Measurements from ENCODE around the gene TMEM255B.
"Not testable (repeated sequence)": the region's sequence is repeated elsewhere in the genome, so short reads cannot be mapped to it uniquely, and the experiment has no call there.

DNA sequence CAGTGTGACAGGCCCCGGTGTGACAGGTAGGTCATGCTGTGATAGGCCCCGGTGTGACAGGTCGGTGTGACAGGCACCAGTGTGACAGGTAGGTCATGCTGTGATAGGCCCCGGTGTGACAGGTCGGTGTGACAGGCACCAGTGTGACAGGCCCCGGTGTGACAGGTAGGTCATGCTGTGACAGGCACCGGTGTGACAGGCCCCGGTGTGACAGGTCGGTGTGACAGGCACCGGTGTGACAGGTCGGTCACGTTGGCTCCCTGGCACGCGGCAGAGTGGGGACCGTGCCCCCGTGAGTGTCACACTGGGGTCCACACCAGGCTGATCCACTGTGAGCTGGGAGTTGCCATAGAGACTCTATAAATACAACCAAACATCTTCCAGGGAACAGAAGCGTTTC lies 75.0 kb downstream of the TMEM255B start:
- TF ChIP-seq, protein P1, sequence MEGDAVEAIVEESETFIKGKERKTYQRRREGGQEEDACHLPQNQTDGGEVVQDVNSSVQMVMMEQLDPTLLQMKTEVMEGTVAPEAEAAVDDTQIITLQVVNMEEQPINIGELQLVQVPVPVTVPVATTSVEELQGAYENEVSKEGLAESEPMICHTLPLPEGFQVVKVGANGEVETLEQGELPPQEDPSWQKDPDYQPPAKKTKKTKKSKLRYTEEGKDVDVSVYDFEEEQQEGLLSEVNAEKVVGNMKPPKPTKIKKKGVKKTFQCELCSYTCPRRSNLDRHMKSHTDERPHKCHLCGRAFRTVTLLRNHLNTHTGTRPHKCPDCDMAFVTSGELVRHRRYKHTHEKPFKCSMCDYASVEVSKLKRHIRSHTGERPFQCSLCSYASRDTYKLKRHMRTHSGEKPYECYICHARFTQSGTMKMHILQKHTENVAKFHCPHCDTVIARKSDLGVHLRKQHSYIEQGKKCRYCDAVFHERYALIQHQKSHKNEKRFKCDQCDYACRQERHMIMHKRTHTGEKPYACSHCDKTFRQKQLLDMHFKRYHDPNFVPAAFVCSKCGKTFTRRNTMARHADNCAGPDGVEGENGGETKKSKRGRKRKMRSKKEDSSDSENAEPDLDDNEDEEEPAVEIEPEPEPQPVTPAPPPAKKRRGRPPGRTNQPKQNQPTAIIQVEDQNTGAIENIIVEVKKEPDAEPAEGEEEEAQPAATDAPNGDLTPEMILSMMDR (IDR thresholded peaks at IDR 0.05), result not testable (repeated sequence)
- TF ChIP-seq, protein P2, sequence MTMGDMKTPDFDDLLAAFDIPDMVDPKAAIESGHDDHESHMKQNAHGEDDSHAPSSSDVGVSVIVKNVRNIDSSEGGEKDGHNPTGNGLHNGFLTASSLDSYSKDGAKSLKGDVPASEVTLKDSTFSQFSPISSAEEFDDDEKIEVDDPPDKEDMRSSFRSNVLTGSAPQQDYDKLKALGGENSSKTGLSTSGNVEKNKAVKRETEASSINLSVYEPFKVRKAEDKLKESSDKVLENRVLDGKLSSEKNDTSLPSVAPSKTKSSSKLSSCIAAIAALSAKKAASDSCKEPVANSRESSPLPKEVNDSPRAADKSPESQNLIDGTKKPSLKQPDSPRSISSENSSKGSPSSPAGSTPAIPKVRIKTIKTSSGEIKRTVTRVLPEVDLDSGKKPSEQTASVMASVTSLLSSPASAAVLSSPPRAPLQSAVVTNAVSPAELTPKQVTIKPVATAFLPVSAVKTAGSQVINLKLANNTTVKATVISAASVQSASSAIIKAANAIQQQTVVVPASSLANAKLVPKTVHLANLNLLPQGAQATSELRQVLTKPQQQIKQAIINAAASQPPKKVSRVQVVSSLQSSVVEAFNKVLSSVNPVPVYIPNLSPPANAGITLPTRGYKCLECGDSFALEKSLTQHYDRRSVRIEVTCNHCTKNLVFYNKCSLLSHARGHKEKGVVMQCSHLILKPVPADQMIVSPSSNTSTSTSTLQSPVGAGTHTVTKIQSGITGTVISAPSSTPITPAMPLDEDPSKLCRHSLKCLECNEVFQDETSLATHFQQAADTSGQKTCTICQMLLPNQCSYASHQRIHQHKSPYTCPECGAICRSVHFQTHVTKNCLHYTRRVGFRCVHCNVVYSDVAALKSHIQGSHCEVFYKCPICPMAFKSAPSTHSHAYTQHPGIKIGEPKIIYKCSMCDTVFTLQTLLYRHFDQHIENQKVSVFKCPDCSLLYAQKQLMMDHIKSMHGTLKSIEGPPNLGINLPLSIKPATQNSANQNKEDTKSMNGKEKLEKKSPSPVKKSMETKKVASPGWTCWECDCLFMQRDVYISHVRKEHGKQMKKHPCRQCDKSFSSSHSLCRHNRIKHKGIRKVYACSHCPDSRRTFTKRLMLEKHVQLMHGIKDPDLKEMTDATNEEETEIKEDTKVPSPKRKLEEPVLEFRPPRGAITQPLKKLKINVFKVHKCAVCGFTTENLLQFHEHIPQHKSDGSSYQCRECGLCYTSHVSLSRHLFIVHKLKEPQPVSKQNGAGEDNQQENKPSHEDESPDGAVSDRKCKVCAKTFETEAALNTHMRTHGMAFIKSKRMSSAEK (CRISPR knock-in tag; IDR thresholded peaks at IDR 0.05; ENCODE audit: borderline replicate concordance), result not testable (repeated sequence)
- TF ChIP-seq, protein P3, sequence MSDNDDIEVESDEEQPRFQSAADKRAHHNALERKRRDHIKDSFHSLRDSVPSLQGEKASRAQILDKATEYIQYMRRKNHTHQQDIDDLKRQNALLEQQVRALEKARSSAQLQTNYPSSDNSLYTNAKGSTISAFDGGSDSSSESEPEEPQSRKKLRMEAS (CRISPR knock-in tag; IDR thresholded peaks at IDR 0.05), result not testable (repeated sequence)
- TF ChIP-seq, protein P4, sequence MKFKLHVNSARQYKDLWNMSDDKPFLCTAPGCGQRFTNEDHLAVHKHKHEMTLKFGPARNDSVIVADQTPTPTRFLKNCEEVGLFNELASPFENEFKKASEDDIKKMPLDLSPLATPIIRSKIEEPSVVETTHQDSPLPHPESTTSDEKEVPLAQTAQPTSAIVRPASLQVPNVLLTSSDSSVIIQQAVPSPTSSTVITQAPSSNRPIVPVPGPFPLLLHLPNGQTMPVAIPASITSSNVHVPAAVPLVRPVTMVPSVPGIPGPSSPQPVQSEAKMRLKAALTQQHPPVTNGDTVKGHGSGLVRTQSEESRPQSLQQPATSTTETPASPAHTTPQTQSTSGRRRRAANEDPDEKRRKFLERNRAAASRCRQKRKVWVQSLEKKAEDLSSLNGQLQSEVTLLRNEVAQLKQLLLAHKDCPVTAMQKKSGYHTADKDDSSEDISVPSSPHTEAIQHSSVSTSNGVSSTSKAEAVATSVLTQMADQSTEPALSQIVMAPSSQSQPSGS (CRISPR knock-in tag; IDR thresholded peaks at IDR 0.05; ENCODE audit: borderline replicate concordance, low read depth), result not testable (repeated sequence)
- TF ChIP-seq, protein P5, sequence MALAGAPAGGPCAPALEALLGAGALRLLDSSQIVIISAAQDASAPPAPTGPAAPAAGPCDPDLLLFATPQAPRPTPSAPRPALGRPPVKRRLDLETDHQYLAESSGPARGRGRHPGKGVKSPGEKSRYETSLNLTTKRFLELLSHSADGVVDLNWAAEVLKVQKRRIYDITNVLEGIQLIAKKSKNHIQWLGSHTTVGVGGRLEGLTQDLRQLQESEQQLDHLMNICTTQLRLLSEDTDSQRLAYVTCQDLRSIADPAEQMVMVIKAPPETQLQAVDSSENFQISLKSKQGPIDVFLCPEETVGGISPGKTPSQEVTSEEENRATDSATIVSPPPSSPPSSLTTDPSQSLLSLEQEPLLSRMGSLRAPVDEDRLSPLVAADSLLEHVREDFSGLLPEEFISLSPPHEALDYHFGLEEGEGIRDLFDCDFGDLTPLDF (CRISPR knock-in tag; IDR thresholded peaks at IDR 0.05), result not testable (repeated sequence)
- not testable (repeated sequence) for TF ChIP-seq GRHL2 (CRISPR knock-in tag; IDR thresholded peaks at IDR 0.05; ENCODE audit: insufficient replicate concordance, severe bottlenecking); FOXP1 (CRISPR knock-in tag; IDR thresholded peaks at IDR 0.05; ENCODE audit: borderline replicate concordance)
- TF ChIP-seq, protein P6, sequence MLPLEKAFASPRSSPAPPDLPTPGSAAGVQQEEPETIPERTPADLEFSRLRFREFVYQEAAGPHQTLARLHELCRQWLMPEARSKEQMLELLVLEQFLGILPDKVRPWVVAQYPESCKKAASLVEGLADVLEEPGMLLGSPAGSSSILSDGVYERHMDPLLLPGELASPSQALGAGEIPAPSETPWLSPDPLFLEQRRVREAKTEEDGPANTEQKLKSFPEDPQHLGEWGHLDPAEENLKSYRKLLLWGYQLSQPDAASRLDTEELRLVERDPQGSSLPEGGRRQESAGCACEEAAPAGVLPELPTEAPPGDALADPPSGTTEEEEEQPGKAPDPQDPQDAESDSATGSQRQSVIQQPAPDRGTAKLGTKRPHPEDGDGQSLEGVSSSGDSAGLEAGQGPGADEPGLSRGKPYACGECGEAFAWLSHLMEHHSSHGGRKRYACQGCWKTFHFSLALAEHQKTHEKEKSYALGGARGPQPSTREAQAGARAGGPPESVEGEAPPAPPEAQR (CRISPR knock-in tag; IDR thresholded peaks at IDR 0.05), result not testable (repeated sequence)
- TF ChIP-seq, protein P7, sequence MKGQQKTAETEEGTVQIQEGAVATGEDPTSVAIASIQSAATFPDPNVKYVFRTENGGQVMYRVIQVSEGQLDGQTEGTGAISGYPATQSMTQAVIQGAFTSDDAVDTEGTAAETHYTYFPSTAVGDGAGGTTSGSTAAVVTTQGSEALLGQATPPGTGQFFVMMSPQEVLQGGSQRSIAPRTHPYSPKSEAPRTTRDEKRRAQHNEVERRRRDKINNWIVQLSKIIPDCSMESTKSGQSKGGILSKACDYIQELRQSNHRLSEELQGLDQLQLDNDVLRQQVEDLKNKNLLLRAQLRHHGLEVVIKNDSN (CRISPR knock-in tag; IDR thresholded peaks at IDR 0.05), result not testable (repeated sequence)
